ENCODE data around the gene FBXO42.

Gene FBXO42

DNA sequence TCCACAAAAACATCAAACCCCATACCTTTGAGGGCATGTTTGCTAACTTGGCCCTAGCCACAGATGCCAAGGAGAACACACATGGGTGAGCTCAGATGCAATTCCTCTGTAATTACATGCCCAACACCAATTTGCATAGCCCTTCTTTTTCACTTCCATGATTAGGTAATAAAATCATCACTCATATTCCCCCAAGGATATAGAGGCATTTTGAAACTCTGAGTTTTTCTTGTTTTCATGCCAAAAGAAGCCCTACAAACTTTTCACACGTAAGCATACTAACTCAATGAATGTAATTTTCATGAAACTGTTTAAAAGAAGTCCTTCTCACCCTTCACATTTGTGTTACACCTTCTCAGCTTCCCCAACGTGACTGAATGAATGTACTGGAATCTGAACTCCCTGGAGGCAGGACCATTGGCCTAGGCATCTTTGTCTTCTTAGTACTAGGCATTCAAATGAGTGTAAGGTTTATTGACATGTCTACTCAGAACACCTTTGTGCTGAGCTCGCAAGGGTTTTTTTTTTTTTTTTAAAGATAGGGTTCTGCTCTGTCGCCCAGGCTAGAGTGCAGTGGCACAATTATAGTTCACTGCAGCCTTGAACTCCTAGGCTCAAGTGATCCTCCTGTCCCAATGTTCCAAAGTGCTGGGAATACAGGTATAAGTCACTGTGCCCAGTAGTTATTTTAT, 31.0 kb downstream of the FBXO42 start:
- DNase-seq, result no peak

DNA sequence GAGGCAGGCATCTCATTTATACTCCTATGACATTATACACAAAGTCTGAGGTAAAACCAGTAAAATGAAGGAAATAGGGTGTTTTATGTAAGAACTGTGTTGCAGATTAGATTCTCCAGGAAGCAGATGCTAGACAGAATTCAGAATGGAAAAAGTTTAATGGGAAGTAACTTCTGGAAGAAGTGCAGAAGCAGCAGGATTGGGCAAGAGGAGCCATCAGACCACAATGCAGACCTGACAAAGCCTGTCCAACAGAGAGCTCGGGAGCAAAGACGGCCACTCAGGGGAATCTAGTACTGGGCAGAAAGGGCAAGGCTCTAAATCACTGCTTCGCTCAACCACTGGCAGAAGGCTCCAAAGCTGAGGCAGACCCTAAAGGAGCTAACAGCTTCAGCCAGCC, 33.7 kb downstream of the FBXO42 start:
- no peak for DNase-seq

DNA sequence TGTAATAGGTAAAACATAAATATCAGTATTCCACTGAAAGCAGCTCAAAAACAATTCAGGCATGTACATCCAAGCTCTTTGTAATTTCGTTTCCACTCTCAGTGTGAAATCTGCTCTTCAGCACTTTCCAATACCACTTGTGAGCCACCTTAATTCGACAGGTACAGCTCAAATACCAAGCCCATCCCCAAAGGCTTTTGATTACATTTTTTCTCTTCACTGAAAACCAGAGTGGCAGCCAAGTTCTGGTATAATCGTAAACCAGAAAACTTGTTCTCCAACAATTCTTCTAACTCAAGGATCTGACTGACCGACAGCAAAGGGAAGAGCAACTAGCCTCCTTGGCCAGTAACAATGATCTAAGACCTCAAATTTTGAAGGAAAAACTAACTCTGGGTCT, 36.8 kb downstream of the FBXO42 start:
- no peak for DNase-seq

DNA sequence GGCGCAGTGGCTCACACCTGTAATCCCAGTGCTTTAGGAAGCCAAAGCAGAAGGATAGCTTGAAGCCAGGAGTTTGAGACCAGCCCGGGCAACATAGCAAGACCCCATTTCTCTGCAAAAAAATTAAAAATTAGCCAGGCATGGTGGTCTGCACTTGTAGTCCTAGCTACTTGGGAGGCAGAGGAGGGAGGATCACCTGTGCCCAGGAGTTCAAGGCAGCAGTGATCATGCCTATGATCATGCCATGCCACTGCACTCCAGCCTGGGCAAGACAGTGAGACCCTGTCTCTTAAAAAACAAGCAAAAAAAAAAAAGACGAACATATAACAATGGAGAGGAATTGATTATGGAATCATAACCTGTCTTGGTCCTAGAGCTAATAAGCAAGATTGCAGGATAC, 45.1 kb downstream of the FBXO42 start:
- DNase-seq, result no peak

DNA sequence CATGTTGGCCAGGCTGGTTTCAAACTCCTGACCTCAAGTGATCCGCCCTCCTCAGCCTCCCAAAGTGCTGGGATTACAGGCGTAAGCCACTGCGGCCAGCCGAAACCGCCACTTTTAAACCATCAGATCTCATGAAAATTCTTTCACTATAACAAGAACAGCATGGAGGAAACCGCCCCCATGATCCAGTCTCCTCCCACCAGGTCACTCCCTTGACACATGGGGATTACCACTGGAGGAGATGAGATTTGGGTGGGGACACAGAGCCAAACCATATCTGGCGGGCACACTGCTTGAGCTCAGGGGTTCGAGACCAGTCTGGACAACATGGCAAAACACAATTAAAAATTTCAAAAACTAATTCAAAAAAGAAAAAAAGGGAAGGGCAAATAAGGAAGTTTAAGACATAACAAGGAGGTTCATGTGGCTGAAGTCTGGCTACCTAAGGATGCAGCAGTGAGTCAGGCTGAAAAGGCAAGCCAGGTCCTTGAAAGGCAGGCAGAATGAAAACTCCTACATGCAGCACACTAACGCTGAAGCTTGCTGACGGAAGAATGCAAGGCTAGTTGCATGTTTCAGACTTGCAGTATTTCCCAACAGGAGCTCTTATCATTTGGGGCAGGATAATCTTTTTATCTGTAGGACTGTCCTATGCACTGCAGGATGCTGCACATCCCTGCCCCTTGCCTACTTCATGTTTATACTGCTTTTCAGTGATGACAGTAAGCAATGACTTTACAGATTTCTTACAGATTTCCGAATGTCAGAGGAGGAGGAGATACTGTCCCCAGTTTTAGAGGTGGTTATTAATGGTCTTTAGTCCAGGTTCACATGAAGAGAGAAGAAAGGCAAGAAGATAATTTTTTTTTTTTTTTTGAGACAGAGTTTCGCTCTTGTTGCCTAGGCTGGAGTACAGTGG, 49.3 kb downstream of the FBXO42 start:
- DNase-seq, result no peak

DNA sequence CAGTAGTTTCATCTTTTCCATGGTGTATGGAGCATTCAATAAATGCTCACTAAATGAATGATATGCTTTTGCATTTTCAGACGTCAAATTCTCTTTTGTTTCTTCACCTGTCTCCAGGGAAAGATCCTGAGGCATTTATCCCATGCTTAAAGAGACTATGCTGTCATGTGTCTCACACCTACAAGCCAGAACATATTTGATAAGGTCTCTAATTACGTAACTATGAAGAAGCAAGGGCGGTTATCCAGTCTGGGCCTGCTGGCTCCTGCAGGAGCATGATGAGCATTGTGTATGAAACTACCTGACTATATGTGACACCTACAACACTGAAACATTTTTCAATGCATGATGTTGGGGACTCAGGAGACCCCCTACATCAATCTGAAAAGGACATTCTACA, 51.8 kb downstream of the FBXO42 start:
- no peak for DNase-seq

DNA sequence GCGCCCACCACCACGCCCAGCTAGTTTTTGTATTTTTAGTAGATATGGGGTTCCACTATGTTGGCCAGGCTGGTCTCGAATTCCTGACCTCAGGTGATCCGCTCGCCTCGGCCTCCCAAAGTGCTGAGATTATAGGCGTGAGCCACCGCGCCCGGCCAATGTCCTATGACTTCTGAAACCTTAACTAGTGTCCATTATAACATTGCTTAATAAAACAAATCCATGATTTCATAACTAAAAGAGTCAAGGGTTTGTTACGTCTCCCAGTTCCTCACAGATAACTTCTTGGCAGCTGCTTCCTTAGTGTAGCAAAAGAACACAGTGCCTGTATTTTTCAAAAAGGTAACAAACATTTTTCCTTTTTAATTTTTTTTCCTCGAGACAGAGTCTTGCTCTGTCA, 53.6 kb downstream of the FBXO42 start:
- no peak for DNase-seq

DNA sequence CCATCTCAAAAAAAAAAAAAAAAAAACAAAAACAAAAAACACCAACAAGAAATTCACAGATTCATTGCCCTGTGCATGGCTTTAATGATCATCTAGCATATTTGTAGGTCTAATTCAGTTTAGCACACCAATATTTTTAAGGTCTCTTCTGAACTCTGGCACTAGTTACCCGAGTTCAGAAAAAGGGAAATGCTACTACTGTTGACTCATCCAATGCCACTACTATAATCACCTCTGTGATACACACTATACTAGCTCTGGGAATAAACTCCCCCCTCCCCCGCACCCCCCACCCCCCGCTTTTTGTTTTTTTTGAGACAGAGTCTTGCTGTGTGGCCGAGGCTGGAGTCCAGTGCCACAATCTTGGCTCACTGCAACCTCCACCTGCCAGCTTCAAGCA, 55.6 kb downstream of the FBXO42 start:
- no peak for DNase-seq

DNA sequence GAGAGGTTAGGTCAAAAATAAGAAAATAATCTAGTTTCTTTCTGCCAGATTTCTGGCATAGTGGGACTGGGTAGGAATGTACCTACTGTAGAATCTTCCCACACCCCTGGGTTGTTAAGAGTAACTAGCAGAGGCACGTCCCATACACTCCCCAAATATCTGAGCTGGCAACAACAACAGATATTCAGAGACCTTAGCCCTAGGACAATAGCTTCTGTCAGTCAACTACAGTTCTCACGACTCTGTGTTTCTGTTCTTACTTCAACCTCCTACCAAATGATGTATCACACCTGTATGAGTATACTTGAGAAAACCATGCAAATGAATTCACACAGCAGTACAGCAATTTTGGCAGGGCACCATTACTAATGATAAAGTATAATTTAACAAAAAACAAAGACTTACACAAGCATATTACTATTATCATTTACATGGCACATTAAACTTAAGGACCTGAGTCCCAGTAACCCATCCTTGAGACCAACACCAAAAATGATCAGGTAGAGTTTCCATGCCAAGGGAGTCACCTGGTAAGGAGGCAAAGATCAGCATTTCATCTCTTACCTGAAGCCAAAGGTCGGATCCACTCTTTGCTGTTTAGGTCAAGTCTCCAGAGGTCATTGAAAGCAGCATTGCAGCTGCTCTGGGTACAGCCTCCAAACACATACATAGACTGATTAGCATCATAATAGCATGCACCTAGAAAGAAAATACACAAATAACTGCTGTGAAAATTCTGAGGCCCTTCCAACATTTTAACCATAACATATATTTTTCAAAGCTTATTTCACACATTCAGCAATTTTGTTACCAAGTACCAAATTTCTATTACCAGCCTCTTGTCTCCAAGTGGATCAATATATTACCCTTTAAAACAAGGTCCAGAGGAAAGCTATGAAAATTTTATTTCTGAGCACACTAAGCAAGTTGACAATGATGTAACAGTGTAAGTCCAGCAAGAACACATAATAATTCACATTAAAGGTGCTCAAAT, 57.8 kb downstream of the FBXO42 start:
- no peak for DNase-seq

DNA sequence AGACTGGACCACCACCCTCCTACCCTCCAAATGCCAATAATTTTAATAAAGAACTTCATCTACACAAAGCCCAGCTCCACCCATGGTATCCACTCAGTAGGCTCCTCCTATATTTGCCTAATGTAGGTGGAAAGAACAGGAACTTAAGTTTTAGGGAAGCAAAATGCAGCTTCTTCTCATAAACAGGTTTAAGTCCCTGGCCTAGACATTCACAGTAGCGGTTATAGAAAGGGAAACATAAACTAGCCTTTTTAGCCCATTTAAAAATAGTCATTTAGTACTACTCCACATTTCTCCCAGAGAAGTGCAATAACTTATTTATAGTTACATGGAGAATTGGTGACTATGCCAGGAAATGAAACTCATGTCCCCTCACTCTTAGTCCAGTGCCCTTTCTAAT, 58.7 kb downstream of the FBXO42 start:
- no peak for DNase-seq

DNA sequence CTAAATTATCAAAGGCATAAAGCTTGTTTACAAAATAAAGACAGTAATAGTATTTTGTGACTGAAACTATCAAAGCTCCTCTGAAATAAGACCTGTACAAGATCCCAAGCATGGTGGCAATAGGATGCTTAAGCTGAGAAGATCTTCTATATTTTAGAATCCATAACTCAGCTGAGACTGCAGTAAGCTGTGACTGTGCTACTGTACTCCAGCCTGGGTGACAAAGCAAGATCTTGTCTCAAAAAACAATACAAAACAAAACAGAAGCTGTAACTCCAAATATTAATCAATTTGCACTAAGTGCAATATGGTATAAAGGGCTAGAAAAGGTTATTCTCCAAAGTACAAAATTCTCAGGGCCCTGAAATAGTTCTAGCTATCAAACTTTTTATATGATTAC, 59.5 kb downstream of the FBXO42 start:
- no peak for DNase-seq

DNA sequence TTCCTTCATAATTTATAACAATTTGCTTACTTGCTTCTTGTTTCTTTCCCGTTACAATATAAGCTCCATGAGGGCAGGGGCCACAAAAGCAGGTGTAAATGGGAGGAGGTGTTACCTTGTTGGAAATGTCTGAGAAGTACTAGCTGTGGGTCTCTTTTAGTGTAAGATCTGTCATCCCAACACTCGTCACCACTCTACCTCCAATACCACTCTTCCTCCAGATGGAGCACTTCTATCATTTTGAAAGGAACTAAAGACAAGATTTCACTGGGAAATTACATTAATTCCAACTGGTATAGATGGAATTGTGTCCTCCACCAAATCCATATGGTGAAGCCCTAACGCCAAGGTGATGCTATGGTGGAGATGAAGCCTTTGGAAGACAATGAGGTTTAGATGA, 62.3 kb downstream of the FBXO42 start:
- no peak for DNase-seq

DNA sequence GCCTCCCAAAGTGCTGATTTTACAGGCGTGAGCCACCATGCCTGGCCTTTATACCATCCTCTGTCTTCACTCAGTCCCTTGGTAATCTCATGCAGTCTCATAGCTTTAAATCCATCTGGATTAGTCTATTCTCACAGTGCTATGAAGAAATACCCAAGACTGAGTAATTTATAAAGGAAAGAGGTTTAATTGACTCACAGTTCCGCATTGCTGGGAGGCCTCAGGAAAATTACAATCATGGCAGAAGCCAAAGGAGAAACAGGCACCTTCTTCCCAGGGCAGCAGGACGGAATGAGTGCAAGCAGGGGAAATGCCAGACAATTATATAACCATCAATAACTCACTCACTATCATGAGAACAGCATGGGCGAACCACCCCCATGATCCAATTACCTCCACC, 66.2 kb downstream of the FBXO42 start:
- no peak for DNase-seq

DNA sequence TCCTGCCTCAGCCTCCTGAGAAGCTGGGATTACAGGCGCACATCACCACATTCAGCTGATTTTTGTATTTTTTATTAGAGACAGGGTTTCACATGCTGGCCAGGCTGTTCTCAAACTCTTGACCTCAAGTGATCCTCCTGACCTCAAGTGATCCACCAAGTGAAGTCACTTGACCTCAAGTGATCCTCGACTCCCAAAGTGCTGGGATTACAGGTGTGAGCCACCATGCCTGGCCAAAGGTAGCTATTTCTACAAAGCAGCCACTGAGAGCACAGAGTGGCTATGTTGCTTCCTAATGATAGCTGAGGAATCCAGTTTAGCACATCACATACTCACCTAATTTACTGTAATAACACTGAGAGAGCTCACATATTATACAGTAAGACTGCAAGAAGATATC, 70.5 kb downstream of the FBXO42 start:
- DNase-seq, result no peak

DNA sequence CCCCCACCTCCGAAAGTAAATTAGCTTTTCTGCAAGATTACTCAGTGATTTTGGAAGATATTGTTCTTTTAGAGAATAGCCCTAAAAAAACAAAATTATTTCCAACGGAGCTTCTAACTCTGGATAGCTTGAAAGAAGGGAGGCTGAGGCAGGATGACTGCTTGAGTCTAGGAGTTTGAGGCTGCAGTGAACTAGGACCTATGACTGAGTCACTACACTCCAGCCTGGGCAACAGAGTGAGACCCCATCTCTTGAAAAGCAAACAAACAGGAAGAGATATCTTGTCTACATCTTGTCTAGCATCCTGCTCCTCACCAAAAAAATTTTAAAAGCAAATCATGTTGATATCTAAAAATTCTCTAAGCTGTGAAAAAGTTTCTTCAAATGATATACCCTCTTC, 73.1 kb downstream of the FBXO42 start:
- DNase-seq, result no peak

DNA sequence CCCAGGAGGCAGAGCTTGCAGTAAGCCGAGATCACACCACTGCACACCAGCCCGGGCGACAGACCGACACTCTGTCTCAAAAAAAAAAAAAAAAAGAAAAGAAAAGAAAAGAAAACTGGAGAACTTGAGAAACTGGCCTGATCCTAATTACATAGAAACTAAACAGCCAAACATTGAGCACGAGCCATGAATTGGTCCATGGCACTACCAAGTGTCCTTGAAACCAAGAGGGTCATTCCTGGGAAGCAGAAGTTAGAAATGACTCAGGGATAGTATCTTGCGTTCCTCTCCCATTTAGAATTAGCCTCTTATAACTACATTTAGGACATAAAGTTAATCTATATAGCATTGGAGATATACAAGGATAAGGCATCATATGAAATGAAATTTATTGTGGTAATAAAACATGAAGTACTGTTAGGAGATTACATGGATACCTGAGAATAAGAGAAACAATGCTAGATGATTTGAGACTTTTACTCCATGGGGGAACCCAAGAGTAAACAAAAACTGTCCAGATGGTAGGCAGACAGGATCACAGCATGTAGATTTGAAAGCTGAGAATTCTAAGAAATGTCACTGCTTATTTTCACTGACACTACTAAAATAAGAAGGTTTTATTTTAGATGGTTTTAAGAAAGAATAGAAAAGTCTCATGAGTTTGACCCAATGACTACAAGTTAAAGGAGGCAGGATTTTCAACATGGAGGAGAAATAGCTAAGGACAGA, 75.8 kb downstream of the FBXO42 start:
- DNase-seq, result no peak

DNA sequence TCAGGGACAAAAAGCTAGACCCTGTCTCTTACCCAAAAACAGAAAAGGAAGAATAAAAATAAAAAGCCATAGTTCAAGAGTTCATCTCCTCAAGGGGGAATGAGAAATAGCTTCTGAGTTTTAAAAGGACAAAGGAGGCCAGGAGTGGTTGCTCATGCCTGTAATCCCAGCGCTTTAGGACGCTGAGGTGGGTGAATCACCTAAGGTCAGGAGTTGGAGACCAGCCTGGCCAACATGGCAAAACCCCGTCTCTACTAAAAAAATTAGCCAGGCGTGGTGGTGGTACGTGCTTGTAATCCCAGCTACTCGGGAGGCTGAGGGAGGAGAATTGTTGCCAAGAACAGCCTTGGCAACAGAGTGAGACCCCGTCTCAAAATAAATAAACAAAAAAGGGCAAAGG, 76.7 kb downstream of the FBXO42 start:
- DNase-seq, result no peak

DNA sequence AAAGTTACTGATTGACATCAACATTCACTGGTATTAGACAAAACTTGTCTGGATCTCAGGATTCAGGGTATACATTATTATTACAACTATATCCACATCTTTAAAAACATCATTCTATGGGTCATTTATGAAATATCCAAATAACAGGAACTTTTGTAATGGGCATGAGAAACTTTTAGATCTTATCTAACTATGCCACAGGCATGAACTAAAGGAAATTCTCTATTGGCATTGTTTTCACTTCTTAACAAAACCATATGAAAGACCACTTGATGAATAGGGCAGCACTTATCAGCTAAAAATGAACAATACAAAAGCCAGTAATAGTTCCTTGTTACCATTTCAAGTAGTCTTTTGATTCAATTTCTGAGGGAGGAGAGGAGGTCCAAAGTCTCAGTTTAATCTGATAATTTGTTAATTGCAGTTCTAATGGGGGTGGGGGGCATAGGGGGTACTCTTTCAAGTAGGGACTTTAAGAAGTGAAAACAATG, 84.5 kb downstream of the FBXO42 start:
- no peak for DNase-seq

DNA sequence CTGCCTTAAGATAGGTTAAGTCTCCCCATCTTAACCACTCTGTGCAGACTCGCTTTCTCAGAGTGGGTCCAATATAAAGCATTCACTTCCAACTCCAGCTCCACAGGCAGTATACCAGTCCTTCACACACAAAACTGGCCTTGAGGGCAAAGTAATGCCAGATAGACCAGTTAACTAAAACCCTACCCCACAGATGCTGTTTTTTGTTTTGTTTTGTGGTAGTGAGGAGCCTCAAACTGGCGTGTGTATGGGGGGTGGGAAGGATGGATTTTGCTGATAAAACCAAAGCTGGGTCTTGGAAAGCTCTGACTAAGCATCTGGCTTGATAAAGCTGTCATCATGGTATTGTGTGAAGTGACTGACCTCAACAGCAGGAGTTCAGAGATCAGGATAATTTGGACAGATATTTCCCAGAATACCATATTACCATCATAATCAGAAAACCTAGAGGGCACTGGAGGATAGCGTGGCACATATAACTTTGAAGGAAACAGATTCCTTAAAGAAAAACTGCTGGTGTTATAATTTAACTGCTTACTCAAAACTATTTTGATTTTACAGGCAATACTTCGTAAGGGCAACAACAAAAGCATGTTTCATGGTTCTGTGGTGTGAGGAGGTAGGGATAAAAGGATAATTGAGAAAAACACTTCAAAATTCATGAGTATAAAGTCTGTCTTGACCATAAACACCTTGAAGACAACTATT, 85.7 kb downstream of the FBXO42 start:
- no peak for DNase-seq

DNA sequence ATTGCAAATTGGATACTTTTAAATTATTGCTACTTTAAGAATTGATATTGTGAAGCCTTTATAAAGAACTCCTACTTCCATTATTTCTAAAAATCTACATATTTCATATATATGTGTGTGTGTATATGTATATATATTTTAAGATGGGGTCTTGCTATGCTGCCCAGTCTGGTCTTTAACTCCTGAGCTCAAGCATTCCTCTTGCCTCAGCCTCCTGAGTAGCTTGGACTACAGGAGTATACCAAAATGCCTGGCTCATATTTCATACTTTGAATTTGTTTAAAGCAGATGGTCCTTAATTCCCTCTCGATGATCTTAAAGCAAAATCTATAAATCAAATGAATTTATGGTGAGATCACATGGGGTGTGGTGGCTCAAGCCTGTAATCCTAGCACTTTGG, 90.2 kb downstream of the FBXO42 start:
- no peak for DNase-seq

DNA sequence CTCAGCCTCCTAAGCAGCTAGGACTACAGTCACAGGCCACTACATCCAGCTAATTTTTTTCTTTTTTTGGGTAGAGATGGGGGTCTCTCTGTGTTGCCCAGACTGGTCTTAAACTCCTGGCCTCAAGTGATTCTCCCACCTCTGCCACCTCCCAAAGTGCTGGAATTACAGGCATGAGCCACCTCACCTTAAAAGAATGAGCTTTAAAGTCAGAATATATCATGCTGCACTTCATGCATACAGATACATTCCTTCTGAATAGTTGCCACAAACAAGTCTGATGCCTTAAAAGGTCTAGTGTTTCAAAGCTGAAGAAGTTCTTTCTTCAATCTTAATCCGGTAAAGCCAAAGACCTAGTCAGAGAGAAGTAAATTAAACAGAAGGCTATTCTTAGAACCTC, 91.5 kb downstream of the FBXO42 start:
- DNase-seq, result no peak

Data from bone marrow (tissue), 2 donors.